ENCODE results near the gene ZNF438. TPM values are rescaled to one million over a fixed set of nuclear protein-coding genes. Genes with fewer than 3 reads are reported as not detected.
A peak's percentile ranks its signal among the peaks of the same experiment; 100 is the strongest.

Gene ZNF438
- total and polyA plus RNA-seq, 7 donors = 3.9 to 18.9 (median 11.9) TPM

DNA sequence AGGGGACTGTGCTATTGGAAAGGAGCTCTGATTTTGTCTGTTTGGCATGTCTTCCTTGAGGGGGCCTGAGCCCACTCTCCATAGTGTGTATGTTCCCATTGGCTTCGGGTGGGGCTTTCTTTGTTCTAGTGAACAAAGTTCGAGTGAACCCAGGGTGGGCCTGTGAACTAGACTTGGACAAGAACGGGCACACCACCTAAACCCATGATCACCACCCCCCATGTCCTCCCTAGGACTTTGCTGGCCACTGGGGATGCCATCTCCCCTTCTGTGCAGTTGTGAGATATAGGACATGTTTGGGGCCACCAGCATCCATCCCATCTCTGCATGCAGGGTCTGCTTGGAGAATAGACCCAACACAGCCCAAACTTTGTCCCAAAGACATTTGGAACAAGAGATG lies 206.6 kb downstream of the ZNF438 start:
- TF ChIP-seq EP300 (IDR thresholded peaks at IDR 0.05) (no peak), POLR2AphosphoS5 (IDR thresholded peaks at IDR 0.05) (no peak), POLR2A (IDR thresholded peaks at IDR 0.05) (no peak)
- TF ChIP-seq, protein P1, sequence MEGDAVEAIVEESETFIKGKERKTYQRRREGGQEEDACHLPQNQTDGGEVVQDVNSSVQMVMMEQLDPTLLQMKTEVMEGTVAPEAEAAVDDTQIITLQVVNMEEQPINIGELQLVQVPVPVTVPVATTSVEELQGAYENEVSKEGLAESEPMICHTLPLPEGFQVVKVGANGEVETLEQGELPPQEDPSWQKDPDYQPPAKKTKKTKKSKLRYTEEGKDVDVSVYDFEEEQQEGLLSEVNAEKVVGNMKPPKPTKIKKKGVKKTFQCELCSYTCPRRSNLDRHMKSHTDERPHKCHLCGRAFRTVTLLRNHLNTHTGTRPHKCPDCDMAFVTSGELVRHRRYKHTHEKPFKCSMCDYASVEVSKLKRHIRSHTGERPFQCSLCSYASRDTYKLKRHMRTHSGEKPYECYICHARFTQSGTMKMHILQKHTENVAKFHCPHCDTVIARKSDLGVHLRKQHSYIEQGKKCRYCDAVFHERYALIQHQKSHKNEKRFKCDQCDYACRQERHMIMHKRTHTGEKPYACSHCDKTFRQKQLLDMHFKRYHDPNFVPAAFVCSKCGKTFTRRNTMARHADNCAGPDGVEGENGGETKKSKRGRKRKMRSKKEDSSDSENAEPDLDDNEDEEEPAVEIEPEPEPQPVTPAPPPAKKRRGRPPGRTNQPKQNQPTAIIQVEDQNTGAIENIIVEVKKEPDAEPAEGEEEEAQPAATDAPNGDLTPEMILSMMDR (IDR thresholded peaks at IDR 0.05) = no peak
- Histone ChIP-seq H3K4me1 (peaks cover 0 to 39% (median 25%) of the 10 kb centered on the region in 4 donors), H3K27me3 (no peaks in the 10 kb centered on the region), H3K36me3 (no peaks in the 10 kb centered on the region), H3K9me3 (no peaks in the 10 kb centered on the region), H3K4me3 (no peak overlapping the region), H3K27ac (no peak overlapping the region)
- DNase-seq = peak; percentile 56
- intact Hi-C loops (cut with DNase I) = no loop called here
- WGBS, 2 donors = 85 to 90% methylated on average over 3 of the region's 3 CpGs

DNA sequence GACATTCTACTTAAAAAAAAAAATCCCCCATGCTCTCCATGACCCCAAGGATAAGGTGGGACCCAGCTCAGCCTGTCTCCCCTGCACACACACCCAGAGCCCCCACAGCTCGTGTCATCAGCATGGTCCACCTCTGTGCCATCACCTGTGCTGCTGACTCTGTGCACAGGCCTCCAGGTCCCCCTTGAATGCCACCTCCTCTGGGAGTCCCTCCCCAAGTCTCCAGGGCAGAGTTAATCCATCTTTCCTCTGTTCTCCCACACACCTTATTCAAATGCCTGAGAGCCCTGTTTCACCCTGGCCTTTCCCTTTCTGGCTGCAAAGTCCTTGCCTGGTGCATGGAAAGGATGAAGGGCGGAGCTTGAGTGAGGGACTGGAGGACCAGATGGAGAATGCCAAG lies 208.0 kb downstream of the ZNF438 start:
- Histone ChIP-seq H3K27ac (no peak overlapping the region), H3K4me1 (peaks cover 0 to 39% (median 34%) of the 10 kb centered on the region in 4 donors), H3K4me3 (no peak overlapping the region), H3K9me3 (no peaks in the 10 kb centered on the region), H3K36me3 (no peaks in the 10 kb centered on the region), H3K27me3 (no peaks in the 10 kb centered on the region)
- 89 to 90% methylated on average over 2 of the region's 2 CpGs for WGBS, 2 donors
- intact Hi-C loops (cut with DNase I) = loop anchor here (5.0 kb wide), 1 partner anchor 669 kb away; no protein-coding TSS in a partner anchor
- TF ChIP-seq POLR2AphosphoS5 (IDR thresholded peaks at IDR 0.05) = no peak
- no peak for TF ChIP-seq POLR2A (IDR thresholded peaks at IDR 0.05)
- TF ChIP-seq, protein P1 (IDR thresholded peaks at IDR 0.05) = no peak
- no peak for TF ChIP-seq EP300 (IDR thresholded peaks at IDR 0.05)
- peak; percentile 25 for DNase-seq

DNA sequence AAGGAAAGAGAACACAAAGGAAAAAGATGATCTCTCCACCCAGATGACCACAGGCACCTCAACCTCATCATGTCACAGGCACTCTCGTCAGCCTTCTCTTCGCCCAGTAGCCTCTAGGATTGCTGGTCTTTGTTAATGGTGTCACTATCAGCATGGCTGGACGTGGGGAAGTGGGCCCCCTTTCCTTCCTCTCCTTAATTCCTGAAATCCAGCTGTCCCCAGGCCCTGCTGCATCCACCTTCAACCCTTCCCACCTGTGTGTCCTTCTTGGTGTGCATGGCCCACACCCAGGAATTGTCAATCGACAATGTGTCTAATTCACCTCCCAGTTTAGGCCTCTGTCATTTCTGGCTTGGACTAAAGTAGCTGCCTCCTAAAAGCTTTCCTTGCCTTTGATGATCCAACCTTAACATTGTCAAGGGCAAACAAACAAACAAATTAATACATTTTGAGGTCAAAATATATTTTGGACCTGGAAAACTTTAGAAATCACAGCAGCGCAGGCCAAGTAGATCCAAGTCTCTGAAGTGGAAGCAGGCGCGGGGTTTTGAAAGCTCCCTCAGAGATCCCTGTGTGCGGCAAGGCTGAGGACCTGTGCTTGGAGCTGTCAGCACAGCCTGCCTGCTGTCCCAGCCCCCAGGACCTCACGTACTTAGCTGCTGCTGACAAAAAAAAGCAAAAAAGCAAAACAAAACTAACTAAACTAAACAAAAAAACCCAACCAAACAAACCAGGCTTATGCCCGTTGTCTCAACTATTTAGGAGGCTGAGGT lies 208.8 kb downstream of the ZNF438 start:
- TF ChIP-seq POLR2AphosphoS5 (IDR thresholded peaks at IDR 0.05) (no peak), POLR2A (IDR thresholded peaks at IDR 0.05) (no peak), EP300 (IDR thresholded peaks at IDR 0.05) (no peak)
- TF ChIP-seq, protein P1 (IDR thresholded peaks at IDR 0.05) = no peak
- Histone ChIP-seq H3K36me3 (no peaks in the 10 kb centered on the region), H3K9me3 (no peaks in the 10 kb centered on the region), H3K27me3 (no peaks in the 10 kb centered on the region), H3K4me1 (peaks cover 0 to 45% (median 38%) of the 10 kb centered on the region in 4 donors), H3K4me3 (no peak overlapping the region), H3K27ac (peak overlapping the region in 1 of 4 donors; percentile 94)
- intact Hi-C loops (cut with DNase I) = loop anchor here (5.0 kb wide), 1 partner anchor 669 kb away; no protein-coding TSS in a partner anchor
- peak; percentile 40 for DNase-seq
- 90 to 92% methylated on average over 10 of the region's 10 CpGs for WGBS, 2 donors

DNA sequence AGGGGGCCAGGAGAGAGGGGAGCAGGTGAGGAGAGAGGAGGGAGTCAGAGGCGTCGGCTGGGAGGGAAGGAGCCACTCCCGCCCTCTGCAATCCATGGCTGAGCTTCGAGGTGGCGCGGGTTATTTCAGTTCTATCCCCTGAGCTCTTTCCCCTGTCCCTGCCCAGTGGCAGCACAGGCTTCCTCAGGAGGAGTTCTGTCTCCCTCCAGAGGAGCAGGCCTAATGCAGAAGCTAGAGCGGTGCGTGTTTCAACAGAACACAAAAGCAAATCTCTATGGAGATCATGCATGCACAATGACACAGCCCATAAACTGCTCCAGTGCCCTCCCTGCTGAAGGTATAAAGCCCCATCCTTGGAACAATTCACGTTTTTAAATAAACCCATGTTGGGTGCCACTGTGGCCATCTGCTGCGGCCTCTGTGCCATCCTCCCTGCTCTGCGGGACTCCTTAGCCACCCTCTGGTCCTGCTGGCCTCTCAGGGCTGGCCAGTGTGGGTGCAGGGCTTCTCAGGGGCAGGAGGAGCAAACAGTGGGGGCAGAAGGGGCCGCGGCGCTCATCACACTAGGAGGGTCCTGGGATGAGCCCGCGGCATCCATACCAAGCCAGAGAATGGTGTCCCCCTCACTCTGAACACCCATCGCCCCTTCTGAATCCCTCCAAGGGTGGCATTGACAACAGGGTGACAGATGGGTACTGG lies 209.5 kb downstream of the ZNF438 start:
- intact Hi-C loops (cut with DNase I) = loop anchor here (5.0 kb wide), 1 partner anchor 670 kb away; no protein-coding TSS in a partner anchor
- H3K4me1 ChIP-seq = peaks cover 0 to 53% (median 42%) of the 10 kb centered on the region in 4 donors

More for the DNA sequence above, 209.5 kb downstream of the ZNF438 start:
- DNase-seq = peak; percentile 80
- no peaks in the 10 kb centered on the region for H3K27me3 ChIP-seq
- peak in 1 of 4 donors; percentile 8 for TF ChIP-seq POLR2AphosphoS5 (IDR thresholded peaks at IDR 0.05)
- TF ChIP-seq, protein P1 (IDR thresholded peaks at IDR 0.05) = peak in 2 of 4 experiments; percentile 24 to 30
- no peak for TF ChIP-seq POLR2A (IDR thresholded peaks at IDR 0.05)
- no peaks in the 10 kb centered on the region for H3K9me3 ChIP-seq
- WGBS, 2 donors = 79 to 91% methylated on average over 17 of the region's 17 CpGs
- H3K36me3 ChIP-seq = no peaks in the 10 kb centered on the region
- H3K4me3 ChIP-seq = no peak overlapping the region
- peak overlapping the region in 3 of 4 donors; percentile 78 to 94 (median 89) for H3K27ac ChIP-seq

All from sigmoid colon (tissue), 7 donors.